ENCODE measurements around the gene UBD.

GRCh38 chr6:29521006-29521680 is 38.4 kb downstream of the UBD start:
- TF ChIP-seq, protein P1, sequence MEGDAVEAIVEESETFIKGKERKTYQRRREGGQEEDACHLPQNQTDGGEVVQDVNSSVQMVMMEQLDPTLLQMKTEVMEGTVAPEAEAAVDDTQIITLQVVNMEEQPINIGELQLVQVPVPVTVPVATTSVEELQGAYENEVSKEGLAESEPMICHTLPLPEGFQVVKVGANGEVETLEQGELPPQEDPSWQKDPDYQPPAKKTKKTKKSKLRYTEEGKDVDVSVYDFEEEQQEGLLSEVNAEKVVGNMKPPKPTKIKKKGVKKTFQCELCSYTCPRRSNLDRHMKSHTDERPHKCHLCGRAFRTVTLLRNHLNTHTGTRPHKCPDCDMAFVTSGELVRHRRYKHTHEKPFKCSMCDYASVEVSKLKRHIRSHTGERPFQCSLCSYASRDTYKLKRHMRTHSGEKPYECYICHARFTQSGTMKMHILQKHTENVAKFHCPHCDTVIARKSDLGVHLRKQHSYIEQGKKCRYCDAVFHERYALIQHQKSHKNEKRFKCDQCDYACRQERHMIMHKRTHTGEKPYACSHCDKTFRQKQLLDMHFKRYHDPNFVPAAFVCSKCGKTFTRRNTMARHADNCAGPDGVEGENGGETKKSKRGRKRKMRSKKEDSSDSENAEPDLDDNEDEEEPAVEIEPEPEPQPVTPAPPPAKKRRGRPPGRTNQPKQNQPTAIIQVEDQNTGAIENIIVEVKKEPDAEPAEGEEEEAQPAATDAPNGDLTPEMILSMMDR (conservative IDR thresholded peaks at IDR 0.05): no peak
- TF ChIP-seq EZH2 (IDR thresholded peaks at IDR 0.05; ENCODE audit: low read depth): no peak
